K562 treated with DMSO at 1 percent for 12 hours (cell line): Measurements from ENCODE around the gene PIAS3. TPM values are rescaled to one million over a fixed set of nuclear protein-coding genes. Genes with fewer than 3 reads are reported as not detected.

Experiments used
- total RNA-seq: library from RNA; unstranded; fragments of 300-600 nt; gene quantifications from 2 replicates; pipeline ENCODE4 v1.2.3, GENCODE V29; 2022; ENCODE audit not compliant: insufficient read depth

Gene PIAS3
- total RNA-seq = 11.1 and 30.5 TPM in 2 replicates

DNA sequence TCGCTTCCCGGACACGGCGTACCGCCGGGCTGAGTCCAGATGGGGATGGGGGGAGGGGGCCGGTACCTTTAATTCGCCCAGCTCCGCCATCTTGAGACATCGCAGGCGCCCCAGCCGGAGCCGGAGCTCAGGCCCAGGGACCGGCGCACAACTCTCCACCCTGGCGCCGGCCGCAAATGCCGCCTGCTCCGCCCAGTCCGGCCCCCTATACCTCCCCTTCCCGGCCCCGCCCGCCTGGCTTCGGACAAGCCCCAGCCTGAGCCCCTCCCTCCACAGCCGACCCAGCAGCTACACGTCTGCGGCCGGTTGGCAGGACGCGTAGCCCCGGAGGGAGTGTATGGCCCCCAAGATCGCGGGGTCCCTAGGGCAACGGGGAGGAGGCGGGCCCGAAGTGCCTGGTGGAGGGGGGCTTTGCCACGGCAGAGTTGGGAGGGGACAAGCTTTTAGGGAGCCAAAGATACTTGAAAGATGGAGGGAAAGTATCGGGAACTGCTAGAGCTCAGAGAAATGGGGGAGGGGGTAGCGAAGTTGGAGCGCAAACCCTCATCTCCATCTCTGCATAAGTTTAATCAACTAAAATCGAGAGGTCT is at the start of gene PIAS3:
Gene PIAS3, minus strand, starts transcription at position 181 of the 590 bp plus-strand sequence. Its CDS starts 91 bp downstream, at position 90.

GRCh38 chr1:145885738-145886287 is 26.9 kb upstream of the PIAS3 start, which contains the start of gene ANKRD35:
Gene ANKRD35 (minus strand): TSS chr1:145885866. CDS start chr1:145885758, 108 bp downstream.

DNA sequence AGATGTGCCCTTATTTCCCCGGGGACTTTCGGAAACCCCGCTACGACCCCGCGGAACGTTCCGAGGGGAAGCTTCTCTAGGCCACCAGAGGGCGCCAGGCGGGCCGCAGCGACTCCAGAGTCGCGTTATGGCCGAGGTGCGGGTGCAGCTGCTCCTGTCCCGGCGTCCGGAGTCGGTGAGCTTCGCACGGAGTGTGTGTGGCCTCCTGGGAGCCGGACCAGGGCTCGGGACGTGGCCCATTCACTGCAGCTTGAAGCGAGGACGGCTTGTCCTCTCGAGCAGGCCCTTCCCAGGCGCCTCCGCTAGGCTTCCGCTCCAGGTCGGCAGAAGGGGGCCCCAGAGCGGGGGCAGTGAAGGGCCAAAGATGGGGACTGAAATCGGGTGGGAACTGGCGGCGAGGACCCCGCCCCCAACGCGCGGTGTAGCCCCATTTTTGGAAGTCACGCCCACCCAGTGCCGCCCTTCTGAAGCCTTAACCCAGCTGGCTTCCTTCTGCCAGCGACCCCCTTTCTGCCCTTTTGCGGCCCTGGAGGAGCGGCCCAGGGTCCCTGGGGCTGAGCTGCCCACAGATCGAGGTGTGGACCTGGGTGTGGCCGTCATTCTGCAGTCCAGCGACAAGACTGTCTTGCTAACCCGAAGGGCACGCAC is 13.2 kb downstream of the PIAS3 start, which contains the start of gene NUDT17:
Gene NUDT17, plus strand, starts transcription at position 117 of the 648 bp plus-strand sequence. Its CDS starts 11 bp downstream, at position 128.

DNA sequence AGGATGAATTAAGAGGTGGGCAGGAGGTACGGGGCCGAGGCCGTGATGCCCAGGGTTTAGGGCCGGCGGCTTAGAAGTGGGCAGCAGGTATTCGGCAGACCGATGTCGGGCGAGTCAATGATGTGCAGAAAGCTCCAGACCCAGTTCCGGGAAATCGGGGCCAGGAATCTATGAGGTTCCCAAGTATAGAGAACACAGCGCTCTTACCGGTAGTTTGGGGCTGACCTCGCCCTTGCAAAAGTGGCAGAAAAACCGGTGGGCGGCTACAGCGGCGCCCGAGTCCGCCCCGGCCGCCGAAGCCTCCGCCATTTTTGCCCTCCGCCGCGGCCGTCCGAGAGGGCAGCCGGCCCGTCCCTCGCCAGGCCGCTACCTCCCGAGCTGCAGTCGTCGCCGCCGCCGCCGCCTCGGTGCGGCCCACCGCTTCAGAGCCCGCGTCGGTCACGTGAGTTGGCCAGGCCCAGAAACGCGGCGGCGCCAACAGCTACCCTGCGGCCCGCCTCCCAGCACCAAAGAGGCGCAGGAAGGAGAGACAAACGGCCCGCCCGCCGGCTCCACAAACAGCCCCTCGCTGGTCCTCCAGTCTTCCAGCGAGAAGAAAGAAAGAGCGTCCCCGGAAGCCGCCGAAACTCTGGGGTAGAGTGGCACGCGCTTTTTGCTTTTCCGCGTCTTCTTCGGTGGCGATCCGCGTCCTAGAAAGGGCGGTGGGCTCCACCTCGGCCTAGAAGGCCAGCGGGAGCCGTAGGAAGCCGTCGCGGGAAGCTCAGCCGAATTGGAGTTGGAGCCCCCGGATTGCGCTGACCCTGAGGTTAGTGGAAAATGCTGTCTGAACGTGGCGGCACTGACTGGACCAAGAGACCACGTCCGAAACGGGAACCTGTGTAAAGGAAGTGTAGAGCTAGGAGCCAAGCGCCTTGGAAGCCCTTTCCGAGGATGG is 35.0 kb downstream of the PIAS3 start, which contains the start of the genes POLR3C and RNF115:
Gene POLR3C, plus strand, starts transcription at position 636 of the 934 bp plus-strand sequence. CDS start 1,577 bp downstream, outside the sequence.
Gene RNF115, minus strand, starts transcription at position 531 of the 934 bp plus-strand sequence. Its CDS starts 222 bp downstream, at position 309.

Other genes starting within 250 kb of the PIAS3 start
- gene PDZK1, start 151.7 kb downstream of the PIAS3 start, total RNA-seq = not detected in 2 replicates
- not detected in 2 replicates for gene CD160, start 139.6 kb downstream of the PIAS3 start, total RNA-seq
- 3.3 and 9.2 TPM in 2 replicates for gene RNF115, start 35.0 kb downstream of the PIAS3 start, total RNA-seq
- gene POLR3C, start 34.9 kb downstream of the PIAS3 start, total RNA-seq = 27.2 and 52.7 TPM in 2 replicates
- gene NUDT17, start 13.5 kb downstream of the PIAS3 start, total RNA-seq = 6.2 and 8.6 TPM in 2 replicates
- gene ANKRD35, start 26.8 kb upstream of the PIAS3 start, total RNA-seq = 0.19 TPM in 1 of 2 replicates, not detected in the other
- gene ITGA10, start 51.0 kb upstream of the PIAS3 start, total RNA-seq = 0.41 TPM in 1 of 2 replicates, not detected in the other
- gene PEX11B, start 59.6 kb upstream of the PIAS3 start, total RNA-seq = 20.9 and 30.3 TPM in 2 replicates
- 153 and 174 TPM in 2 replicates for gene RBM8A, start 68.4 kb upstream of the PIAS3 start, total RNA-seq
- 8.0 and 18.3 TPM in 2 replicates for gene LIX1L, start 98.9 kb upstream of the PIAS3 start, total RNA-seq
- 1.3 and 2.6 TPM in 2 replicates for gene ANKRD34A, start 105.5 kb upstream of the PIAS3 start, total RNA-seq
- 55.4 and 58.3 TPM in 2 replicates for gene POLR3GL, start 105.6 kb upstream of the PIAS3 start, total RNA-seq
- 231 and 482 TPM in 2 replicates for gene TXNIP, start 137.5 kb upstream of the PIAS3 start, total RNA-seq
- gene HJV, start 162.7 kb upstream of the PIAS3 start, total RNA-seq = 1.4 and 4.7 TPM in 2 replicates